ENCODE data around the gene TRIAP1. TPM values are rescaled to one million over a fixed set of nuclear protein-coding genes. Genes with fewer than 3 reads are reported as not detected.

The TRIAP1 gene
- total RNA-seq, 1 experiment from 2014 or later: 44.8 TPM

DNA sequence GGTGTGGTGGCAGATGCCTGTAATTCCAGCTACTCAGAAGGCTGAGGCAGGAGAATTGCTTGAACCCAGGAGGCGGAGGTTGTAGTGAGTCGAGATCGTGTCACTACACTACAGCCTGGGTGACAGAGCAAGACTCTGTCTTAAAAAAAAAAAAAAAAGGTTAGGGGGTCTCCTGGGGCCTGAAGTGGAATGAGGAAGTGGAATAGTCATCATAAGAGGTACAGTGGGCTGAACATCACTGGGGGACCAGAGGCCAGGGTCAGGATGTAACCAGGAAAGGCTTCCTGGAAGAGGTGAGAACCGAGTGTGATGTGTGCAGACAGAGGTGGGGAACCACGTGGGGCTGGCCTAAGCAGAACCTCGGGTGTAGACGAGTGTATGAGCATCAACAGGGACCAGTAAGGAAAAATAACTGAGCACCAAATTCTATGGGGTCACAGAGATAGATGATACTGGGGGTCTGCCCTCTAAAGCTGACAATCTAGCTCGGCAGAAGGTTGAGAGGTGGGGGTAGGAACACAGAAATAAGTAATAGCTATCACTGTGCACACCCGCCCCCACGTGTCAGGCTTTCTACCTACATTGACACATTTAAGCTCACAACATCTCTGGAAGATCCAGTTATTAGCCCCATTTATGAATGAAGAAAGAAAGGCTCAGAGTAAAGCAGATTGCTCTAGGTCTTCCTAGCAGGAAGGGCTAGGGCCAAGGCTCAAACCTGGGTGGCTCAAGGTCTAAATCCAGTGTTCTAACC is 13.2 kb downstream of the TRIAP1 start:
- Histone ChIP-seq H3K27ac (no peak overlapping the region), H3K27me3 (replicated peaks) (no peaks in the 10 kb centered on the region), H3K36me3 (no peaks in the 10 kb centered on the region; the same call in 1 of the 2 replicates), H3K9me3 (replicated peaks) (peaks cover 5% of the 10 kb centered on the region; the same call in 1 of the 2 replicates), H3K4me3 (no peak overlapping the region), H3K4me1 (replicated peaks) (no peaks in the 10 kb centered on the region)
- no peak for DNase-seq (ENCODE audit: low read depth in 1 of 2, low spot score in 2 of 2)

- no peak overlapping the region for H3K27ac ChIP-seq
- peaks cover 5% of the 10 kb centered on the region; the same call in 1 of the 2 replicates for H3K9me3 ChIP-seq (replicated peaks)
- DNase-seq (ENCODE audit: low read depth in 1 of 2, low spot score in 2 of 2): no peak
- no peak overlapping the region for H3K4me3 ChIP-seq
- no peaks in the 10 kb centered on the region for H3K4me1 ChIP-seq (replicated peaks)
- H3K36me3 ChIP-seq: no peaks in the 10 kb centered on the region
- no peaks in the 10 kb centered on the region for H3K27me3 ChIP-seq (replicated peaks)
Measured at GRCh38 chr12:120429368-120429767, 16.8 kb downstream of the TRIAP1 start.

- Histone ChIP-seq H3K4me1 (replicated peaks) (no peaks in the 10 kb centered on the region), H3K27me3 (replicated peaks) (no peaks in the 10 kb centered on the region), H3K4me3 (no peak overlapping the region), H3K36me3 (no peaks in the 10 kb centered on the region), H3K27ac (no peak overlapping the region), H3K9me3 (replicated peaks) (peaks cover 5% of the 10 kb centered on the region; the same call in 1 of the 2 replicates)
- DNase-seq (ENCODE audit: low read depth in 1 of 2, low spot score in 2 of 2): no peak
Measured at GRCh38 chr12:120428597-120429229, 17.5 kb downstream of the TRIAP1 start.

DNA sequence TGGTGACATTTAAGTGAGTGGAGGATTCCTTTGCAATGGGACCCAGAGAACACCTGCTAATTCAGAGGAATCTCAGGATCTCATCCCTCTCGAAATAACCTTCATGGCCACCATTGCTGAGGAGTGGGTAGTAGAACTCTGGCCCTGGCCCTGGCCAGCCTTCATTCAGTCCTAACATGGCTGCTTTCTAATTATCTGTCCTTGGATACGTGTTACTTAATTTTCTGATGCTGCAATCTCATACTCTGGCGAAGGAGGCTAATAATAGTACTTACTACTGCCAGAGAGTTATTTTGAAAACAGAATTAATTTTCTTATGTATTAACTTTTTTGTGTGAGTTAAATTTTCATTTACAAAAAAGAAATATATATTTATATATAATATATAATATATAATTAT is 20.4 kb downstream of the TRIAP1 start:
- peaks cover 4% of the 10 kb centered on the region; the same call in 1 of the 2 replicates for H3K27me3 ChIP-seq (replicated peaks)
- no peaks in the 10 kb centered on the region for H3K4me1 ChIP-seq (replicated peaks)
- peaks cover 4% of the 10 kb centered on the region; the same call in 1 of the 2 replicates for H3K9me3 ChIP-seq (replicated peaks)
- H3K36me3 ChIP-seq: no peaks in the 10 kb centered on the region
- no peak for DNase-seq (ENCODE audit: low read depth in 1 of 2, low spot score in 2 of 2)
- H3K27ac ChIP-seq: no peak overlapping the region
- H3K4me3 ChIP-seq: no peak overlapping the region

DNA sequence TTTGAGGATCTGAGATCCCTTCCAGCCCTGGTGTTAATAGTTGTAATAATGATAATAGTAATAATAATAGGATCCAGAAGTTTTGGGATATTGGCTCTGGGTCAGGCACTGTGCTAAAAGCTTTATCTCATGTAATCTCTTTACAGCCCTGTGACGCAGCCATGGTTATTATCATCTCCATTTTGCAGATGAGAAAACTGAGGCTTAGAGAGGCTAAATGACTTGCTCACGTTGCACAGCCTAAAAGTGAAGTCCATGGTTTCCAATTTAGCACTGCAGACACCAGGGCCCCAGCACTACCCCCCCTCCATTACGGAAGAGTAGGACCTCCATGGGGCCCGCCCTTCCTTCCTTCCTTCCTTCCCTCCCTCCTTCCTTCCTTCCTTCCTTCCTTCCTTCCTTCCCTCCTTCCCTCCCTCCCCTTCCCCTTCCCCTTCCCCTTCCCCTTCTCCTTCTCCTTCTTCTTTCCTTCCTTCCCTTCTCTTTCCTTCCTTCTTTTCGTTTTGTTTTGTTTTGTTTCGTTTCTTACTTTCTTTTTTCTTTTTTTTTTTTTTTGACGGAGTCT is 23.2 kb downstream of the TRIAP1 start:
- H3K4me1 ChIP-seq (replicated peaks): no peaks in the 10 kb centered on the region
- H3K27ac ChIP-seq: no peak overlapping the region
- H3K36me3 ChIP-seq: no peaks in the 10 kb centered on the region
- no peaks in the 10 kb centered on the region for H3K9me3 ChIP-seq (replicated peaks)
- DNase-seq (ENCODE audit: low read depth in 1 of 2, low spot score in 2 of 2): no peak
- H3K4me3 ChIP-seq: no peak overlapping the region
- H3K27me3 ChIP-seq (replicated peaks): peaks cover 16% of the 10 kb centered on the region

DNA sequence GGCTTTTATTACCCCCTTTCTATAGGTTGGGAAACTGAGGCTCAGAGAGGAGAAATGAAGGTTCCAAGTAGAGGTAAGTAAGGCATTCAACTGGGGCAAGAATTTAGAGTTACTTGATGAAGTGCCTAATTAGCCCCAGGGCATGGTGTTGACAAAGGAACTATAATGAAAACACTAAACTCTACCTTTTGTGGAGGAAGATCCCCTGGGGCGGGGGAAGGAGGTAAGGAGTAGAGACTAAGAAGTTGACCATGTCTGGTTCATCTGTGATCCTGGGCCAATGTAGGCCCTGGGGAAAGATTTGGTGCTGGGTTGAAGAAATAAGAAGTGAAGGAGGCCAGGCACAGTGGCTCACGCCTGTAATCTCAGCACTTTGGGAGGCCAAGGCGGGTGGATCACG is 24.5 kb downstream of the TRIAP1 start:
- H3K27ac ChIP-seq: no peak overlapping the region

DNA sequence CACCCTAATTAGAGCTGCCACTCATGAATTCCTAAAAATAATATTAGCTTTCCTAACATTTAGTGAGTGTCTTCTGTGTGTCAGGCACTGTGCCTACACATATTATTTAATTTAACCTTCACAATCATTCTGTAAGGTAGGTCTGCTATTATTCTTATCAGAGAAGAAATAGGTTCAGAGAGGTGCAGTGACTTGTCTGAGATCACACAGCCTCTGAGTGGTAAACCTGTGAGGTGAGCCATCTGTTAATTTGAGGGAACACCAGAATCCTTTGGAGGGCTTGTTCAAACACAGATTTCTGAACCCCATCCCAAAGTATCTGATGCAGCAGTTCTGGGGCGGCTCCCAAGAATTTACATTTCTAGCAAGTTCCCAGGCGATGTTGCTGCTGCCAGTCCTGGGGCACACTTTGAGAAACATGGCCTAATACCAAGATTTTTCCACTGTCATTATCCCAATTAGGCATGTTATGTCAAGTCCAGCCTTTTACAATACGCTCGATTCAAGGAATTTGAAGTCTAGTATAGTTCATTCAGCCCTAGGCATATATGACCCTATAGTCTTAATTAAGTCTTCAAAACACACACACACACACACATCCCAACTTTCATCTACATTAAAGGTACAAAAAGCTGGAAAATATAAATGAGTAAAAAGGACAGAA is 28.1 kb downstream of the TRIAP1 start:
- Histone ChIP-seq H3K4me1 (replicated peaks) (no peaks in the 10 kb centered on the region), H3K9me3 (replicated peaks) (no peaks in the 10 kb centered on the region), H3K27me3 (replicated peaks) (peaks cover 16% of the 10 kb centered on the region), H3K36me3 (no peaks in the 10 kb centered on the region), H3K4me3 (no peak overlapping the region), H3K27ac (no peak overlapping the region)
- DNase-seq (ENCODE audit: low read depth in 1 of 2, low spot score in 2 of 2): no peak

More for the DNA sequence above, 24.5 kb downstream of the TRIAP1 start:
- H3K36me3 ChIP-seq: no peaks in the 10 kb centered on the region
- H3K27me3 ChIP-seq (replicated peaks): peaks cover 16% of the 10 kb centered on the region
- H3K4me3 ChIP-seq: no peak overlapping the region
- H3K4me1 ChIP-seq (replicated peaks): no peaks in the 10 kb centered on the region
- no peak for DNase-seq (ENCODE audit: low read depth in 1 of 2, low spot score in 2 of 2)
- no peaks in the 10 kb centered on the region for H3K9me3 ChIP-seq (replicated peaks)

DNA sequence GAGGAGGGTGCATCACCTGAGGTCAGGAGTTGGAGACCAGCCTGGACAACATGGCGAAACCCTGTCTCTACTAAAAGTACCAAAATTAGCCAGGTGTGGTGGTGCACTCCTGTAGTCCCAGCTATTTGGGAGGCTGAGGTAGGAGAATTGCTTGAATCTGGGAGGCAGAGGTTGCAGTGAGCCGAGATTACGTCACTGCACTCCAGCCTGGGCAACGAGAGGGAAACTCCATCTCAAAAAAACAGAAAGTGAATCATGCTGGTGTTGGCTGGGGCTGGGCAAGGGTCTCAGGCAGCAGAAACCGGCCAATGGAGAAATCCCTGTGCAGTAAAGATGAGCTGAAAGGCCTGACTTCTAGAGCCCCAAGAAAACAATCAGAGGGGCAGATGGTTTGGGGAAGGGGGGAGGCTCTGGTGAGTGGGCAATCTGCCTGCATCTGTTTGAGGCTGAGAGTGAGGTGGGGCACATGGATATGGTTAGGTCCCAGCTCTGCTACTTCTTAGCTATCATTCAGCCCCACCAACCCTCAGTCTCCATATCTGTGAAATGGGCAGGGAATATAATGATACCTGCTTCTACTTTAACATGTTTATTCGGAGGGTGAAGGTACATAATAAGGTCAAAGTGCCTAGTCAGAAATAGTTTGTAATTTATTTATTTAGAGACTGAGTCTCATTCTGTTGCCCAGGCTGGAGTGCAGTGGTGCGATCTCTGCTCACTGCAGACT is 29.5 kb downstream of the TRIAP1 start:
- no peaks in the 10 kb centered on the region for H3K4me1 ChIP-seq (replicated peaks)
- H3K27me3 ChIP-seq (replicated peaks): peaks cover 13% of the 10 kb centered on the region; the same call in 1 of the 2 replicates
- no peak overlapping the region for H3K4me3 ChIP-seq
- no peaks in the 10 kb centered on the region for H3K9me3 ChIP-seq (replicated peaks)
- H3K36me3 ChIP-seq: no peaks in the 10 kb centered on the region
- DNase-seq (ENCODE audit: low read depth in 1 of 2, low spot score in 2 of 2): no peak
- H3K27ac ChIP-seq: no peak overlapping the region

DNA sequence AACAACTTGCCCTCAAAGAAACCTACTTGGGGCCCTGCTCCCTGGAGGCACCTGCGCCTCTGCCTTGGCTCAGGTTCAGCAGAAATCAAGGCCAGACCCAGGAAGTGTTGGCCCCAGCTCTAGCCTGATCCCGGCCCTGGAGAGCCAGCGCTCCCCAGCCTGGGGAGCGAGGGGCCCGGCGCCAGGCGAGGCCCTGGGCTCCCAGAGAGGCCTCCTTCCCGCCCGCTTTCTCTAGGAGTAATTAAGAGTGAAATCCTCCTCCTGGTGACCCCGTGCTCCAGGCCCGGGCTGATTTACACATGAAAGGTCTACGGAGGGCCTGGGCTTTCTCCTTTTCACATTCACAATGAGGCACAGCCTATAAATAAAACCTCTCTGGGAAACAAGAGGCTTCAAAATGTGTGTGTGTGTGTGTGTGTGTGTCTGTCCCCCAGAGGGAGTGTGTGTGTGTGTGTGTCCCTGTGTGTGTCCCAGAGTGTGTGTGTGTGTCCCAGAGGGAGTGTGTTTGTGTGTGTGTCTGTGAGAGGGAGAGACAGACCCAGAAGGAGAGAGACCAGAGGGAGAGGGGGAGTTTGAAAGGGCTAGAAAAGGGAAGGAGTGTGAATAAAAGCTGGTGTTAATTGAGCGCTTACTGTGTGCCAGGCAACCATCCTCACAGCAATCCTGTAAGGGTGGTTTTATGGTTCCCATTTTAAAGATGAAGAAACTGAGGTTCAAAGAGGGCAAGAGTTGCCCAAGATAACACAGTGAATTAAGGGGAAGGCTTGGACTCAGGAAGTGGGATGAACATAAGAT is 32.1 kb downstream of the TRIAP1 start:
- Histone ChIP-seq H3K27me3 (replicated peaks) (peaks cover 4% of the 10 kb centered on the region; the same call in 1 of the 2 replicates), H3K36me3 (no peaks in the 10 kb centered on the region), H3K9me3 (replicated peaks) (no peaks in the 10 kb centered on the region)

DNA sequence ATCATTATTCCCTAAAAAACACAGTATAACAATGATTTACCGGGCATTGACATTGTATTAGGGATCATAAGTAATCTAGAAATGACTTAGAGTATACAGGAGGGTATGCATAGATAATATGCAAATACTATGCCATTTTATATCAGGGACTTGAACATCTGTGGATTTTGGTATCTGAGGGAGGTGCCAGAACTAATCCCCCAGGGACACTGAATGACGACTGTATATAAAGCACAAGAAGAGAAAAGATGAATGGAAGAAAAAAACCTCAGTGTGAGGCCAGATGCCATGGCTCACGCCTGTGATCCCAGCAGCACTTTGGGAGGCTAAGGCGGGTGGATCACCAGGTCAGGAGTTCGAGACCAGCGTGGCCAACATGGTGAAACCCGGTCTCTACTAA is 33.8 kb downstream of the TRIAP1 start:
- DNase-seq (ENCODE audit: low read depth in 1 of 2, low spot score in 2 of 2): no peak
- Histone ChIP-seq H3K36me3 (no peaks in the 10 kb centered on the region), H3K4me3 (no peak overlapping the region), H3K4me1 (replicated peaks) (no peaks in the 10 kb centered on the region), H3K27me3 (replicated peaks) (no peaks in the 10 kb centered on the region), H3K27ac (no peak overlapping the region), H3K9me3 (replicated peaks) (no peaks in the 10 kb centered on the region)

More for the DNA sequence above, 32.1 kb downstream of the TRIAP1 start:
- Histone ChIP-seq H3K4me1 (replicated peaks) (no peaks in the 10 kb centered on the region), H3K27ac (no peak overlapping the region), H3K4me3 (no peak overlapping the region)
- no peak for DNase-seq (ENCODE audit: low read depth in 1 of 2, low spot score in 2 of 2)

GRCh38 chr12:120408771-120409170 is 37.4 kb downstream of the TRIAP1 start:
- H3K27me3 ChIP-seq (replicated peaks): no peaks in the 10 kb centered on the region; the same call in 1 of the 2 replicates
- no peaks in the 10 kb centered on the region for H3K36me3 ChIP-seq
- no peak overlapping the region for H3K4me3 ChIP-seq
- H3K4me1 ChIP-seq (replicated peaks): no peaks in the 10 kb centered on the region
- no peak for DNase-seq (ENCODE audit: low read depth in 1 of 2, low spot score in 2 of 2)
- H3K27ac ChIP-seq: no peak overlapping the region
- no peaks in the 10 kb centered on the region for H3K9me3 ChIP-seq (replicated peaks)

DNA sequence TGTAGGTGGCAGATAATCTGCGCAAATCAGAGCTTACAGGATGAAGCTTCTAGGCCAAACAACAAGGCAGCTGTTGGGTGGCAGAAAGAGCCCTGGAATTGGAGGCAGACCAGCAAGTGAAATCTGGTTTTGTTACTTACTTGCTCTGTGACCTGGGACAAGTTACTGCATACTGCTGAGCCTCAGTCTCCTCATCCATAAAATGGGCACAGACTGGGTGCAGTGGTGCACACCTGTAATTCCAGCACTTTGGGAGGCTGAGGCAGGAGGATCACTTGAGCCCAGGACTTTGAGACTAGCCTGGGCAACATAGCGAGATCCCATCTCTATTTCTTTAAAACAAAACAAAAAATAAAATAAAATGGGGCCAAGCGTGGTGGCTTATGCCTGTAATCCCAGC is 39.6 kb downstream of the TRIAP1 start:
- DNase-seq (ENCODE audit: low read depth in 1 of 2, low spot score in 2 of 2): no peak
- Histone ChIP-seq H3K4me3 (no peak overlapping the region), H3K27ac (no peak overlapping the region), H3K36me3 (no peaks in the 10 kb centered on the region), H3K27me3 (replicated peaks) (no peaks in the 10 kb centered on the region; the same call in 1 of the 2 replicates), H3K4me1 (replicated peaks) (no peaks in the 10 kb centered on the region), H3K9me3 (replicated peaks) (no peaks in the 10 kb centered on the region)
